ENCODE results near the gene GCK.

The GCK gene

DNA sequence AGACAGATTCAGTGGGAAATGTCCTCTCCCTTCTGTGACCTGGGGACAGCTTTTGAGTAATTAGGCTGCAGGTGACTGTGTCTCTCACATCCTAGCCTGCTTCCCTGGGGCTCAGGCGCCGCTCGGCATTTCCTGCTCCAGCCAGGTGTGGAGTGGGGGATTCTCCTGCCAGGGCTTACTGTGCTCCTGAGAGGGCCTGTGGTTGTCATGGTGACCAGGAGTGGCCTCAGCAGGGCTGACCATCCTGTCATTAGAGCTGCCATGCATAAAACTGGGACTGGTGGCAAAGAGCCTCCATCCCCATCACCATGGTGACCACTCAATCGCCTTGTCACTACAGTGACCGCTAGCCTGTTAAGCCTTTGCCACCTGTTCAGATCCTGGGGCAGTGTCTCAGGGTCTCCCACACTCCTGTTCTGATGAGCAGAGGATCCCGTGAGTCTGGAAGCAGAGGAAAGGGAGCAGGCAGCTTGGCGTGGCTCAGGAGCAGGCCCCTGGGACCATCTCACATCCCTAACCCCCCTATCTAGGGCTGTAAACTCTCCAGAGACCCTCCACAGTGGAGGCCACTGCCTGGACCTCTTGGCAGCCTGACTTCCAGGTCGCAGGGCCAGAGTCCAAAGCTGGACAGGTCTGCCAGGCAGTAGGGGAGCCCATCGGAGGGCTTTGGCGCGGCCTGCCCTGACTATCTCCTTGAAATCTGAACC lies at the start of gene GCK:
Gene GCK (minus strand): TSS at position 154 of the 707 bp plus-strand sequence. CDS start 486 bp downstream, outside the sequence.
- no peak within 1 kb of the TSS for H3K27ac ChIP-seq (ENCODE audit: low read length)
- no peak within 1 kb of the TSS for H3K4me3 ChIP-seq (ENCODE audit: low read length in 2 of 2)
- H3K9ac ChIP-seq (ENCODE audit: low read length in 2 of 2), result no peak within 1 kb of the TSS
- H3K9me3 ChIP-seq (ENCODE audit: control insufficient read depth in 2 of 2, low read length in 2 of 2), result no peaks in the 10 kb centered on the region
- no peaks in the 10 kb centered on the region for H3K36me3 ChIP-seq (ENCODE audit: control insufficient read depth in 2 of 2, insufficient read depth in 2 of 2, low read length in 2 of 2)
- H3K27me3 ChIP-seq (ENCODE audit: control insufficient read depth in 1 of 2, insufficient read depth in 2 of 2, low read length in 2 of 2), result peaks cover 11 to 18% of the 10 kb centered on the region in 2 donors
- H3K4me1 ChIP-seq (ENCODE audit: control insufficient read depth, insufficient read depth, low read length), result no peaks in the 10 kb centered on the region

DNA sequence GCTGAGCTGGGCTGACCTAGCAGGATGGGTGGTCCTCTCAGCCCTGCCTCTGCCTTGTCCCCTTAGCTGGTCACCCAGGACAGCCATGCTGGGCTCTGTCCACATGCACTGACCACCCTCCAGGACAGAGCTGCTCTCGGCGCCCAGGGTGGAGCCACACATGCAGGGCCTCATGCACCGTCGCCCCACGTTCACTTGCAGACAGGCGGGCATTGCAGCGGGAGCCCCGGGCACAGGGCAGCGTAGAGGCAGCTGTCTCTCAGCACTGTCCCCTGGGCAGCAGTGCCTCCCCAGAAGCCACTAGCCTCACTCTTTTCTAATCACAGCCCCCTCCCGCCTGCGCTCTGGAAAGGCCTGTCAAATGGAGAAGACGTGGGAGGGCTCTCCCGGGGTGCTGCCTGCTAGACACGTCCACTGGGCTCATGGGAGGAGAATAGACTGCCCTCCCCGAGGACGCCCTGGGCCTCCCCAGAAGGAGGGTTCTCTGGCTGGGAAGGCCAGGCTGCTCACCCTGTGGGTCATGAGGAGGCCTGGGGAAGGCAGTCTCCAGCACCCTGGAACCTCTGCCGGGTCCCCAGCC lies 49.0 kb upstream of the GCK start:
- H3K27ac ChIP-seq (ENCODE audit: low read length), result no peak overlapping the region
- H3K9me3 ChIP-seq (ENCODE audit: control insufficient read depth in 2 of 2, low read length in 2 of 2), result no peaks in the 10 kb centered on the region
- H3K36me3 ChIP-seq (ENCODE audit: control insufficient read depth in 2 of 2, insufficient read depth in 2 of 2, low read length in 2 of 2), result no peaks in the 10 kb centered on the region
- no peak overlapping the region for H3K9ac ChIP-seq (ENCODE audit: low read length in 2 of 2)
- peaks cover 0 to 4% of the 10 kb centered on the region in 2 donors for H3K27me3 ChIP-seq (ENCODE audit: control insufficient read depth in 1 of 2, insufficient read depth in 2 of 2, low read length in 2 of 2)
- H3K4me1 ChIP-seq (ENCODE audit: control insufficient read depth, insufficient read depth, low read length), result peaks cover 4% of the 10 kb centered on the region
- H3K4me3 ChIP-seq (ENCODE audit: low read length in 2 of 2), result no peak overlapping the region

DNA sequence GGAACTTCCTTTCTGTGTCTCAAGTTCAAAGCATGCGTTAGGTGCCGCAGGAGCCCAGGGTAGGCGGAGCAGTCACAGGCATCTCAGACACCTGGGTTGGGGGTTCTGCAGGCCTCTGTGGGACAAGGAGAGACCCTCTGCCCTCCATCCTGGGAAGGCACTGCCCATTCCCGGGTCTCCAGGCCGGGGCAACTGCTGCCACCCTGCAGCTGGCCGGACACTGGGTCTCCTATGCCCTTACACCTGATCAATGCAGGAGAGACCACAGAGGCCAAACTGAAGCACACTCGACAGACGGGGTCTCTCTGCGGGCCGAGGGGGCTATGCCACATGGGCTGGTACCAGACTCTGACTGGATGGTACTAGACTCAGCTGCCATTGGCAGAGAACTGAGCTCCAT lies 48.5 kb upstream of the GCK start:
- no peaks in the 10 kb centered on the region for H3K9me3 ChIP-seq (ENCODE audit: control insufficient read depth in 2 of 2, low read length in 2 of 2)
- H3K4me1 ChIP-seq (ENCODE audit: control insufficient read depth, insufficient read depth, low read length), result peaks cover 4% of the 10 kb centered on the region

GRCh38 chr7:44236333-44236728 lies 47.1 kb upstream of the GCK start:
- no peaks in the 10 kb centered on the region for H3K9me3 ChIP-seq (ENCODE audit: control insufficient read depth in 2 of 2, low read length in 2 of 2)
- no peak overlapping the region for H3K27ac ChIP-seq (ENCODE audit: low read length)
- H3K27me3 ChIP-seq (ENCODE audit: control insufficient read depth in 1 of 2, insufficient read depth in 2 of 2, low read length in 2 of 2), result peaks cover 0 to 4% of the 10 kb centered on the region in 2 donors
- H3K9ac ChIP-seq (ENCODE audit: low read length in 2 of 2), result no peak overlapping the region
- no peak overlapping the region for H3K4me3 ChIP-seq (ENCODE audit: low read length in 2 of 2)
- H3K4me1 ChIP-seq (ENCODE audit: control insufficient read depth, insufficient read depth, low read length), result peaks cover 3% of the 10 kb centered on the region
- no peaks in the 10 kb centered on the region for H3K36me3 ChIP-seq (ENCODE audit: control insufficient read depth in 2 of 2, insufficient read depth in 2 of 2, low read length in 2 of 2)

More for the DNA sequence above, 48.5 kb upstream of the GCK start:
- no peak overlapping the region for H3K4me3 ChIP-seq (ENCODE audit: low read length in 2 of 2)
- no peaks in the 10 kb centered on the region for H3K36me3 ChIP-seq (ENCODE audit: control insufficient read depth in 2 of 2, insufficient read depth in 2 of 2, low read length in 2 of 2)
- peaks cover 0 to 4% of the 10 kb centered on the region in 2 donors for H3K27me3 ChIP-seq (ENCODE audit: control insufficient read depth in 1 of 2, insufficient read depth in 2 of 2, low read length in 2 of 2)
- H3K27ac ChIP-seq (ENCODE audit: low read length), result no peak overlapping the region
- no peak overlapping the region for H3K9ac ChIP-seq (ENCODE audit: low read length in 2 of 2)

DNA sequence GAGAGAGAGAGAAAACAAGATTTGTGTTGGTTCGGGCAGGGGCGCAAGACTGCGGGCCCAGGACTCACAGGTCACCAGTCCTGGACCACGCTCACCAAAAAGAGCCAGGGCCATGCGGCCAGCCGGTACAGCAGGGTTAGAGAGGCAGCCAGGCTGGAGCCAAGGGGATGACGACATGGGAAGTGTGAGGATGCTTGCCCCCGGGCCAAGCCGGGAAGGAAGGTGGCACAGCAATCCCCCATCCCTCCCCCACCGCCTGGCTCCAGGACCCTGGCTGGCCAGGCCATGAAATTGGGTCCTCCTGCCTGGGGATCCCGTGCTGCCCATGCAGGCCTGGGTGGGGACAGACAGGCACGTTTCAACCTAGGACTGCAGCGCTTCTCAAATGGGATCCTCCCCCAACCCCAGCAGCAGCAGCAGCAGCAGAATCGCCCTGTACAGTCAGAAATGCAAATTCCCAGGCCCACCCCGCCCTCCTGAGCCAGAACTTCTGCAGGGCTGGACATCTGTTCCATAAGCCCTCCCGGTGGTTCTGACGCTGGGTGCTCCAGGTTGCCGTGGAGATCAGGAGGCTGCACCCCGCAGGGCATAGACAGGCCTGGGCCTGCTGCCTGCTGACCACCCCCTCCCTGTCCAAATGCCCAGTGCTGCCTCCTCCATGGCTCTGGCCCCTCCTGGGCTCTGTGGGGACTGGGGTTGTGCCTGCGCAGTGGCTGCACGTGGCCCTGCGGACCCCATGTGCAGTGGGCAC lies 46.5 kb upstream of the GCK start:
- Histone ChIP-seq H3K4me3 (ENCODE audit: low read length in 2 of 2) (no peak overlapping the region), H3K27ac (ENCODE audit: low read length) (no peak overlapping the region), H3K27me3 (ENCODE audit: control insufficient read depth in 1 of 2, insufficient read depth in 2 of 2, low read length in 2 of 2) (peaks cover 0 to 4% of the 10 kb centered on the region in 2 donors), H3K9me3 (ENCODE audit: control insufficient read depth in 2 of 2, low read length in 2 of 2) (no peaks in the 10 kb centered on the region), H3K9ac (ENCODE audit: low read length in 2 of 2) (no peak overlapping the region), H3K4me1 (ENCODE audit: control insufficient read depth, insufficient read depth, low read length) (no peaks in the 10 kb centered on the region), H3K36me3 (ENCODE audit: control insufficient read depth in 2 of 2, insufficient read depth in 2 of 2, low read length in 2 of 2) (no peaks in the 10 kb centered on the region)

DNA sequence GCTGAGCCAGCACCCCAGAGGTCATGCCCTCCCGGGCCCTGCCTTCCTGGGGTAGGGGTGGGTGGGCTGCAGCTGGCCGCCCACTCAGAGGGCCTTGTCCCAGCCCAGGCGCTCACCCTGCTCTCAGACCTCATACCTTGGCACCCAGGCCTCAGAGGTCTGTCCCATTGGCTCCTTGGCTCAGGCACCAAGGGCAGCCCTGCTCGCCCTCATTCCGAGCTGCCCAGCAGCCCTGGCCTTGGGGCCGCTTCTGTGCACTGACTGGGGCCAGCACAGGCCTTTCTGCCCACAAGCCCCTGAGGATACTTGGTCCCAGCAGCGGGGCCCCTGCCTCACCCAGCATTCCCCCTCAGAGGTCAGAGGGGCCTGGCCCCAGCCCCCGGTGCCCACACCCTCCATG lies 45.8 kb upstream of the GCK start:
- H3K27ac ChIP-seq (ENCODE audit: low read length), result no peak overlapping the region
- H3K4me1 ChIP-seq (ENCODE audit: control insufficient read depth, insufficient read depth, low read length), result no peaks in the 10 kb centered on the region
- H3K4me3 ChIP-seq (ENCODE audit: low read length in 2 of 2), result no peak overlapping the region
- H3K9me3 ChIP-seq (ENCODE audit: control insufficient read depth in 2 of 2, low read length in 2 of 2), result no peaks in the 10 kb centered on the region
- H3K9ac ChIP-seq (ENCODE audit: low read length in 2 of 2), result no peak overlapping the region
- no peaks in the 10 kb centered on the region for H3K36me3 ChIP-seq (ENCODE audit: control insufficient read depth in 2 of 2, insufficient read depth in 2 of 2, low read length in 2 of 2)
- peaks cover 0 to 4% of the 10 kb centered on the region in 2 donors for H3K27me3 ChIP-seq (ENCODE audit: control insufficient read depth in 1 of 2, insufficient read depth in 2 of 2, low read length in 2 of 2)

DNA sequence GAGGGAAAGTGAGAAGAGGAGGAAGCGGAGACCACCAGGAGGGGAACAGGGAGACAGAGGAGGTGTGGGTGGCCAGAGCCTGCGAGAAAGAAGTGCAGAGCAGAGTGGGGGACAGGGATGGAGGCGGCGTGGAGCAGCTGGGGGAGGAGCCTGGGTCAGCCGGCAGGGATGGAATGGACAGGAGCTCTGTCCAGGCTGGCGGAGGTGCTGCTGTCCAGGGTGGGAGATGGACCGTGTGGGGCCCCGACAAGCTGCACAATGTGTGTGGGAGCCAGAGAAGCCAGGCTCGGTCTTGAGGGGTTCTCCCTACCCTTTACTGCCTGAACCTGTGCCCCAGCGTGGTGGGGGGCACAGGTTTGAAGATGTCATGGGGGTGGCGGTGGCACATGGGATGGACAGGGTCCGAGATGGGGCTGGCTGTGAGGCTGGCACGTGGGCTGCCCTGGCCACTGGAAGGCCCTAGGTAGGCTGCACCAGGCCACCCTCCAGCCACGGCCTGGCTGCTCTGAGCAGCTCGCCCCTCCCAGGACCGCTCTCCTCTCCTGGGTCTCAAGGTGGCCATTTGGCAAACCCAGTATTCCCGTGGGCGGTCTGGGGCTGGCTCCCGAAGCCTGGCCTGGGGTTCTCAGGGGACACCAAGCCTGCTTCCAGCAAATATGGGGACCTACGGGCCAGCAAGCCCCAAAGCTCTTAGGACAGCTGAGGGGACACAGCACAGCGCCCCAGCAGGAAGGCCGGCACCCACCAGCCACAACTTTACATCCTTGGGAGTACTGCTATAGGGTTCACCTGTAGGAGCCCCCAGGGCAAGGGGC lies 43.9 kb upstream of the GCK start:
- Histone ChIP-seq H3K4me1 (ENCODE audit: control insufficient read depth, insufficient read depth, low read length) (no peaks in the 10 kb centered on the region), H3K27ac (ENCODE audit: low read length) (no peak overlapping the region), H3K4me3 (ENCODE audit: low read length in 2 of 2) (no peak overlapping the region), H3K9me3 (ENCODE audit: control insufficient read depth in 2 of 2, low read length in 2 of 2) (no peaks in the 10 kb centered on the region), H3K9ac (ENCODE audit: low read length in 2 of 2) (no peak overlapping the region), H3K27me3 (ENCODE audit: control insufficient read depth in 1 of 2, insufficient read depth in 2 of 2, low read length in 2 of 2) (no peaks in the 10 kb centered on the region), H3K36me3 (ENCODE audit: control insufficient read depth in 2 of 2, insufficient read depth in 2 of 2, low read length in 2 of 2) (no peaks in the 10 kb centered on the region)

DNA sequence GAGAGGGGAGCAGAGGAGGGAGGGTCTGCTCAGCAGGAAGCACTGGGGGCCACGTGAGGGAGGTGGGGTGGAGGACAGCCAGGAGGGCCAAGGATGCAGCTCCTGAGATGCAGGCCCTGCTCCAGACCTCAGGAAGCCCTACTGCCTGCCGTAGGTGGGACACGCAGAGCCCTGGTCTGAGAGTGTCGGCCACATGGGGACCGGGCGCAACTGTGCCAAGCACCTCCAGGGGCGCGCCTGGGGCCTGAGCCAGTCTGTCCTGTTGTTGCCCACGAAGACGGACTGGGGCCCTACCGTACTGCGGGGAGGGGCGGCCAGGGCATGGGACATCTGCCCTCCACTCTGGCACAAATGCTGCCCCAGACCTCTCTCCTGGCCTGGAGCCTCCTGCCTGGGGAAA lies 43.2 kb upstream of the GCK start:
- Histone ChIP-seq H3K4me1 (ENCODE audit: control insufficient read depth, insufficient read depth, low read length) (no peaks in the 10 kb centered on the region), H3K36me3 (ENCODE audit: control insufficient read depth in 2 of 2, insufficient read depth in 2 of 2, low read length in 2 of 2) (no peaks in the 10 kb centered on the region), H3K27me3 (ENCODE audit: control insufficient read depth in 1 of 2, insufficient read depth in 2 of 2, low read length in 2 of 2) (no peaks in the 10 kb centered on the region), H3K9me3 (ENCODE audit: control insufficient read depth in 2 of 2, low read length in 2 of 2) (no peaks in the 10 kb centered on the region), H3K9ac (ENCODE audit: low read length in 2 of 2) (no peak overlapping the region), H3K4me3 (ENCODE audit: low read length in 2 of 2) (no peak overlapping the region), H3K27ac (ENCODE audit: low read length) (no peak overlapping the region)

DNA sequence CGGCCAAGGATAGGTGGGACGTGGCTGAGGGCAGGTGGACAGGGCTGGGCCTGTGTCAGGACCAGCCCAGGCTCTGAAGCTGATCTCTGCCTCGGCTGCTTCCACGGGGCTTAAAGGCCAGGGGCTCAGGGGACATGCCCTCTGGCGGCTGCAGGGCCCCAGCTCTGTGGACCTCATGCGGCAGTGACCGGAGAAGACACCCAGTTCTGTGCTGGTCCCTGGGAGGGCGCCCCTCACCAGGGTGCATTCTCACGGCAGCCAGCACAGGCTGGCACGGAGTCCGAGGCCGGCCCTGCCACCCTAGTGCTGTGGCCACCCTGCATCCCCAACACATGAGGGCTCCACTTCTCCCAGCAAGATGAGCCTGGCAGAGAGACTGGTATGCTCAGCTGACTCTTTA lies 41.8 kb upstream of the GCK start:
- peaks cover 4% of the 10 kb centered on the region in 2 donors for H3K27me3 ChIP-seq (ENCODE audit: control insufficient read depth in 1 of 2, insufficient read depth in 2 of 2, low read length in 2 of 2)
- no peaks in the 10 kb centered on the region for H3K9me3 ChIP-seq (ENCODE audit: control insufficient read depth in 2 of 2, low read length in 2 of 2)
- H3K9ac ChIP-seq (ENCODE audit: low read length in 2 of 2), result no peak overlapping the region
- no peaks in the 10 kb centered on the region for H3K36me3 ChIP-seq (ENCODE audit: control insufficient read depth in 2 of 2, insufficient read depth in 2 of 2, low read length in 2 of 2)
- H3K4me3 ChIP-seq (ENCODE audit: low read length in 2 of 2), result no peak overlapping the region
- H3K27ac ChIP-seq (ENCODE audit: low read length), result no peak overlapping the region
- H3K4me1 ChIP-seq (ENCODE audit: control insufficient read depth, insufficient read depth, low read length), result no peaks in the 10 kb centered on the region

GRCh38 chr7:44230286-44230685 lies 41.0 kb upstream of the GCK start:
- Histone ChIP-seq H3K27ac (ENCODE audit: low read length) (no peak overlapping the region), H3K27me3 (ENCODE audit: control insufficient read depth in 1 of 2, insufficient read depth in 2 of 2, low read length in 2 of 2) (peaks cover 10 to 12% of the 10 kb centered on the region in 2 donors), H3K9me3 (ENCODE audit: control insufficient read depth in 2 of 2, low read length in 2 of 2) (no peaks in the 10 kb centered on the region), H3K9ac (ENCODE audit: low read length in 2 of 2) (no peak overlapping the region), H3K4me1 (ENCODE audit: control insufficient read depth, insufficient read depth, low read length) (no peaks in the 10 kb centered on the region), H3K4me3 (ENCODE audit: low read length in 2 of 2) (no peak overlapping the region), H3K36me3 (ENCODE audit: control insufficient read depth in 2 of 2, insufficient read depth in 2 of 2, low read length in 2 of 2) (no peaks in the 10 kb centered on the region)
